Gastrocnemius medialis (tissue), 4 donors: ENCODE results near the gene NTM. TPM values are rescaled to one million over a fixed set of nuclear protein-coding genes. Genes with fewer than 3 reads are reported as not detected.

Experiments used
- ATAC-seq, 2 donors: fragments of 150-250 bp; one replicate each; pipeline ENCODE4 v1.9.1; 2016
- DNase-seq, 2 donors: peaks; one replicate each; pipeline ENCODE4 v3.0.0-alpha.2; 2019
- H3K27ac ChIP-seq, 4 donors: fragments of 200-600 bp; sonication (generic); 1 replicate in 1 of 4; 2 replicates in 3 of 4; pipeline ENCODE4 v1.5.1; 2016 to 2018; ENCODE audit warnings: mild to moderate bottlenecking in 2 of 4, moderate library complexity in 1 of 4
- H3K27me3 ChIP-seq, 3 donors: fragments of 200-600 bp; sonication (generic) in 2 of 3; 1 replicate in 1 of 3; 2 replicates in 2 of 3; pipeline versions ENCODE4 v1.5.1 to v1.6.0; 2016 to 2019; ENCODE audit warnings: mild to moderate bottlenecking in 1 of 3, moderate library complexity in 1 of 3
- H3K36me3 ChIP-seq, 2 donors: fragments of 200-600 bp; sonication (generic) in 1 of 2; one replicate each; pipeline ENCODE4 v1.5.1; 2017 to 2018
- H3K4me1 ChIP-seq, 2 donors: fragments of 200-600 bp; sonication (generic) in 1 of 2; one replicate each; pipeline ENCODE4 v1.5.1; 2016 to 2017; ENCODE audit warnings: mild to moderate bottlenecking in 2 of 2
- H3K4me3 ChIP-seq, 4 donors: fragments of 200-600 bp; sonication (generic) in 3 of 4; 1 replicate in 1 of 4; 2 replicates in 3 of 4; pipeline ENCODE4 v1.5.1; 2016 to 2019; ENCODE audit warnings: mild to moderate bottlenecking in 2 of 4
- H3K9me3 ChIP-seq, 3 donors: fragments of 200-600 bp; sonication (generic) in 2 of 3; 1 replicate in 1 of 3; 2 replicates in 2 of 3; pipeline ENCODE4 v1.5.1; 2016 to 2019
- CTCF ChIP-seq, 5 experiments: fragments of 450-650 bp in 3 of 5; fragments of 200-600 bp in 2 of 5; sonication (generic) in 2 of 5; IDR thresholded peaks in 4 of 5; conservative IDR thresholded peaks in 1 of 5; 1 replicate in 4 of 5; 2 replicates in 1 of 5; pipeline ENCODE4 v1.5.1; 2016 to 2019; ENCODE audit warnings: antibody characterized with exemption in 5 of 5, mild to moderate bottlenecking in 3 of 5, moderate library complexity in 3 of 5
- POLR2A ChIP-seq, 2 donors: fragments of 450-650 bp; IDR thresholded peaks; one replicate each; pipeline ENCODE4 v1.6.1; 2017; ENCODE audit warnings: antibody characterized with exemption in 2 of 2, mild to moderate bottlenecking in 2 of 2, moderate library complexity in 2 of 2
- in situ Hi-C, 4 donors: fragments of 200-750 bp; cut with MboI; loops; one replicate each; pipeline versions ENCODE4 v1.15.0 to v1.8.0; 2017; ENCODE audit warnings: low sequenced_read_pairs in 4 of 4
- intact Hi-C: fragments of 100-400 bp; cut with DNase I; formaldehyde crosslinking; loops from one replicate; pipeline ENCODE4 v1.15.1; 2023; ENCODE audit warnings: low total_unique reads
- total RNA-seq, 4 donors: library from RNA; depleted of rRNA; stranded (reverse); fragments of >200 nt; gene quantifications; one replicate each; pipeline versions ENCODE4 v1.1.0 to v1.2.3, GENCODE V29; 2016

Gene NTM
- total RNA-seq, 4 donors from 2014 or later = 0.69 TPM; not detected in 3

- ATAC-seq (no peak), DNase-seq (no peak)
- no peak overlapping the region for H3K27ac ChIP-seq
- TF ChIP-seq POLR2A (IDR thresholded peaks at IDR 0.05) = no peak
- no peak for TF ChIP-seq CTCF (IDR thresholded peaks at IDR 0.05 in 4 of 5, conservative IDR thresholded peaks at IDR 0.05 in 1 of 5)
- H3K4me3 ChIP-seq = no peak overlapping the region
- no peaks in the 10 kb centered on the region for H3K27me3 ChIP-seq
- no peaks in the 10 kb centered on the region for H3K9me3 ChIP-seq
- in situ Hi-C loops (no loop called here), intact Hi-C loops (no loop called here)
- no peaks in the 10 kb centered on the region for H3K4me1 ChIP-seq
- no peaks in the 10 kb centered on the region for H3K36me3 ChIP-seq
Observed at GRCh38 chr11:132263875-132264274, 893.5 kb downstream of the NTM start.

GRCh38 chr11:132264616-132265015 lies 894.2 kb downstream of the NTM start:
- intact Hi-C loops (no loop called here), in situ Hi-C loops (no loop called here)
- no peaks in the 10 kb centered on the region for H3K9me3 ChIP-seq
- no peak overlapping the region for H3K4me3 ChIP-seq
- H3K27me3 ChIP-seq = no peaks in the 10 kb centered on the region
- TF ChIP-seq CTCF (IDR thresholded peaks at IDR 0.05 in 4 of 5, conservative IDR thresholded peaks at IDR 0.05 in 1 of 5) = no peak
- no peak for TF ChIP-seq POLR2A (IDR thresholded peaks at IDR 0.05)
- no peaks in the 10 kb centered on the region for H3K4me1 ChIP-seq
- DNase-seq (no peak), ATAC-seq (no peak)
- H3K36me3 ChIP-seq = no peaks in the 10 kb centered on the region
- no peak overlapping the region for H3K27ac ChIP-seq

GRCh38 chr11:132278801-132279574 lies 908.6 kb downstream of the NTM start:
- Histone ChIP-seq H3K36me3 (no peaks in the 10 kb centered on the region), H3K27ac (no peak overlapping the region), H3K4me3 (no peak overlapping the region), H3K9me3 (no peaks in the 10 kb centered on the region), H3K27me3 (no peaks in the 10 kb centered on the region), H3K4me1 (peaks cover 0 to 8% of the 10 kb centered on the region in 2 donors)
- TF ChIP-seq POLR2A (IDR thresholded peaks at IDR 0.05) = no peak
- TF ChIP-seq CTCF (IDR thresholded peaks at IDR 0.05 in 4 of 5, conservative IDR thresholded peaks at IDR 0.05 in 1 of 5) = peak in 3 of 5 experiments; percentile 7 to 44 (median 41)
- intact Hi-C loops = no loop called here
- DNase-seq (no peak), ATAC-seq (peak; percentile 41 to 50)
- in situ Hi-C loops = no loop called here

- H3K4me3 ChIP-seq = no peak overlapping the region
- ATAC-seq = no peak
- H3K9me3 ChIP-seq = no peaks in the 10 kb centered on the region
- no peaks in the 10 kb centered on the region for H3K36me3 ChIP-seq
- H3K4me1 ChIP-seq = peaks cover 0 to 35% of the 10 kb centered on the region in 2 donors
- H3K27me3 ChIP-seq = no peaks in the 10 kb centered on the region
- intact Hi-C loops (no loop called here), in situ Hi-C loops (no loop called here)
- DNase-seq = no peak
- H3K27ac ChIP-seq = no peak overlapping the region
- TF ChIP-seq POLR2A (IDR thresholded peaks at IDR 0.05) (no peak), CTCF (IDR thresholded peaks at IDR 0.05 in 4 of 5, conservative IDR thresholded peaks at IDR 0.05 in 1 of 5) (no peak)
Observed at GRCh38 chr11:132284048-132284447, 913.6 kb downstream of the NTM start.
